ENCODE data around the gene ARHGEF4. TPM values are rescaled to one million over a fixed set of nuclear protein-coding genes. Genes with fewer than 3 reads are reported as not detected.
A peak's percentile ranks its signal among the peaks of the same experiment; 100 is the strongest.

ARHGEF4 gene
- total RNA-seq, 1 experiment from 2014 or later: 12.6 TPM

GRCh38 chr2:131058920-131059319, 222.2 kb downstream of the ARHGEF4 start:
- TF ChIP-seq CTCF (conservative IDR thresholded peaks at IDR 0.05): no peak
- WGBS (ENCODE audit: extremely low coverage, insufficient read length, low lambda C conversion rate): no CpG with 5 or more reads among the region's 4 CpGs
- Histone ChIP-seq H3K79me2 (ENCODE audit: insufficient read depth, low read length) (peaks cover 35% of the 10 kb centered on the region), H3K9ac (ENCODE audit: extremely low read depth, insufficient read length, low read length) (no peak overlapping the region), H2AFZ (ENCODE audit: low read length) (no peak overlapping the region), H2BK15ac (ENCODE audit: low read depth, low read length) (no peak overlapping the region), H4K20me1 (ENCODE audit: control insufficient read depth, insufficient read depth, insufficient read length) (peaks cover 3% of the 10 kb centered on the region), H3K23me2 (ENCODE audit: insufficient read length, low read depth, low read length, poor library complexity, severe bottlenecking) (no peaks in the 10 kb centered on the region), H3K4ac (ENCODE audit: low read depth, low read length) (no peak overlapping the region), H3T11ph (ENCODE audit: low read length) (no peak overlapping the region), H3K4me1 (ENCODE audit: insufficient read depth, low read length) (no peaks in the 10 kb centered on the region; the same call in 1 of the 2 replicates), H2BK12ac (ENCODE audit: insufficient read length, low read depth, low read length) (no peak overlapping the region), H3K79me1 (ENCODE audit: insufficient read depth, low read depth, low read length, poor library complexity, severe bottlenecking) (peaks cover 13% of the 10 kb centered on the region), H2BK120ac (ENCODE audit: low read depth, low read length, poor library complexity, severe bottlenecking) (no peak overlapping the region), H3K27ac (ENCODE audit: insufficient read length, low read depth, low read length) (no peak overlapping the region), H3K27me3 (ENCODE audit: insufficient read depth, low read length) (no peaks in the 10 kb centered on the region), H2AK5ac (ENCODE audit: insufficient read length, low read length) (no peak overlapping the region), H3K14ac (ENCODE audit: insufficient read depth, low read length) (no peak overlapping the region; the same call in 1 of the 2 replicates), H2BK5ac (ENCODE audit: insufficient read length, low read length) (no peak overlapping the region), H4K8ac (replicated peaks; ENCODE audit: insufficient read length, low read depth, low read length) (no peak overlapping the region), H4K91ac (ENCODE audit: insufficient read length, low read depth, low read length) (no peak overlapping the region), H3K4me2 (ENCODE audit: insufficient read depth, insufficient read length, low read length) (no peak overlapping the region), H3K56ac (ENCODE audit: insufficient read length, low read depth, low read length) (no peak overlapping the region), H3K9me3 (ENCODE audit: control insufficient read depth, low read depth, low read length) (no peaks in the 10 kb centered on the region), H3K18ac (ENCODE audit: insufficient read length, low read depth, low read length) (no peak overlapping the region), H4K5ac (ENCODE audit: insufficient read length, low read depth, low read length) (no peak overlapping the region), H3K23ac (ENCODE audit: insufficient read length, low read depth, low read length) (no peak overlapping the region), H2BK20ac (ENCODE audit: low read depth, low read length, poor library complexity, severe bottlenecking) (no peak overlapping the region)
- Mint-ChIP-seq H3K27ac (peak overlapping the region in 1 of 3 experiments; percentile 83; a peak in 1 of 7 replicates), H3K4me1 (peaks cover 13 to 22% of the 10 kb centered on the region in 2 experiments), H3K27me3 (ENCODE audit: low read depth) (no peaks in the 10 kb centered on the region), H3K36me3 (ENCODE audit: insufficient read depth in 1 of 3, low read depth in 3 of 3) (peaks cover 43 to 84% (median 74%) of the 10 kb centered on the region in 3 experiments; a peak in 6 of 7 replicates), H3K4me3 (no peak overlapping the region), H3K9me3 (no peaks in the 10 kb centered on the region)
- DNase-seq: no peak
